PC-9 (cell line): ENCODE results near the gene TPCN2. TPM values are rescaled to one million over a fixed set of nuclear protein-coding genes. Genes with fewer than 3 reads are reported as not detected.
"Not testable (repeated sequence)": the region's sequence is repeated elsewhere in the genome, so short reads cannot be mapped to it uniquely, and the experiment has no call there.

Experiments used
- BruUV-seq: library from RNA; stranded (reverse); fragments of 400-500 nt; replicated peaks from 2 replicates; lab custom pipeline; 2021; lab: Mats Ljungman, UMichigan
- CTCF ChIA-PET: fragments of 300-600 bp; sonication (Branson Sonifier 250); formaldehyde crosslinking; loops from one replicate; lab custom pipeline; 2022; ENCODE audit warnings: antibody characterized with exemption; lab: Charles Lee
- POLR2A ChIA-PET: fragments of 300-600 bp; sonication (Branson Sonifier 250); formaldehyde crosslinking; loops from one replicate; lab custom pipeline; 2022; ENCODE audit warnings: antibody characterized with exemption; ENCODE audit not compliant: unreplicated experiment; lab: Charles Lee
- DNase-seq, 2 experiments: peaks; one replicate each; pipeline versions ENCODE4 v3.0.0 to v3.0.0-alpha.2; 2015 to 2022; ENCODE audit warnings: mixed read lengths in 1 of 2
- H2AFZ ChIP-seq: fragments of 200-600 bp; sonication (generic); 2 replicates; pipeline ENCODE4 v1.8.1; 2017; ENCODE audit warnings: antibody characterized with exemption
- H3F3A ChIP-seq: fragments of 200-600 bp; sonication (generic); 2 replicates; pipeline ENCODE4 v1.8.1; 2017; ENCODE audit warnings: antibody characterized with exemption, mild to moderate bottlenecking, low read depth; ENCODE audit not compliant: insufficient read depth
- H3K27ac ChIP-seq: fragments of 200-600 bp; sonication (generic); 2 replicates; pipeline ENCODE4 v1.6.1; 2016; ENCODE audit warnings: mixed run types
- H3K27me3 ChIP-seq: fragments of 200-600 bp; sonication (generic); 2 replicates; pipeline ENCODE4 v1.6.1; 2016; ENCODE audit warnings: low read depth, mixed run types; ENCODE audit not compliant: insufficient read depth
- H3K36me3 ChIP-seq: fragments of 200-600 bp; sonication (generic); 2 replicates; pipeline ENCODE4 v1.6.1; 2016; ENCODE audit warnings: low read depth, mixed run types
- H3K4me1 ChIP-seq: fragments of 200-600 bp; sonication (generic); replicated peaks from 2 replicates; pipeline ENCODE4 v1.6.1; 2016; ENCODE audit warnings: mixed run types; ENCODE audit not compliant: insufficient read depth
- H3K4me2 ChIP-seq: fragments of 200-600 bp; sonication (generic); 2 replicates; pipeline ENCODE4 v1.6.1; 2017; ENCODE audit warnings: mixed run types
- H3K4me3 ChIP-seq: fragments of 200-600 bp; sonication (generic); 2 replicates; pipeline ENCODE4 v1.6.1; 2016; ENCODE audit warnings: mixed run types
- H3K79me2 ChIP-seq: fragments of 200-600 bp; sonication (generic); 2 replicates; pipeline ENCODE4 v1.6.1; 2017; ENCODE audit warnings: low read depth, mixed run types
- H3K9me2 ChIP-seq: fragments of 200-600 bp; sonication (generic); 2 replicates; pipeline ENCODE4 v1.8.1; 2017; ENCODE audit warnings: mild to moderate bottlenecking; ENCODE audit not compliant: insufficient read depth
- H3K9me3 ChIP-seq: fragments of 200-600 bp; sonication (generic); 2 replicates; pipeline ENCODE4 v1.8.1; 2016; ENCODE audit warnings: low read depth; ENCODE audit not compliant: insufficient read depth
- H4K20me1 ChIP-seq: fragments of 200-600 bp; sonication (generic); 2 replicates; pipeline ENCODE4 v1.8.1; 2017; ENCODE audit not compliant: insufficient read depth
- CTCF ChIP-seq: fragments of 200-600 bp; sonication (generic); conservative IDR thresholded peaks from 2 replicates; pipeline ENCODE4 v1.6.1; 2017; ENCODE audit warnings: mixed run types, antibody characterized with exemption, mild to moderate bottlenecking, moderate library complexity
- EZH2 ChIP-seq: fragments of 200-600 bp; sonication (generic); IDR thresholded peaks from 2 replicates; pipeline ENCODE4 v1.8.0; 2017; ENCODE audit warnings: antibody characterized with exemption, low read depth
- intact Hi-C: fragments of 100-400 bp; cut with micrococcal nuclease; formaldehyde crosslinking; loops from one replicate; pipeline ENCODE4 v1.10.0; 2022; ENCODE audit not compliant: unreplicated experiment
- total RNA-seq: library from RNA; stranded (reverse); gene quantifications from 2 replicates; pipeline ENCODE4 v1.2.3, GENCODE V29; 2021

The TPCN2 gene
- total RNA-seq, 1 experiment from 2014 or later = 24.8 TPM

GRCh38 chr11:69136471-69136870, 87.7 kb downstream of the TPCN2 start:
- Histone ChIP-seq H3K4me2 (no peak overlapping the region), H3K4me3 (no peak overlapping the region), H3K27me3 (no peaks in the 10 kb centered on the region), H3K9me2 (no peaks in the 10 kb centered on the region), H3K27ac (peak overlapping the region; percentile 73; the same call in 1 of the 2 replicates), H3F3A (peaks cover 15% of the 10 kb centered on the region; the same call in 1 of the 2 replicates), H2AFZ (no peak overlapping the region), H3K36me3 (0 out of 2 replicates have a peak, but pooled peaks cover 6% of the 10 kb centered on the region), H3K4me1 (peaks cover 36% of the 10 kb centered on the region), H4K20me1 (no peaks in the 10 kb centered on the region), H3K79me2 (no peaks in the 10 kb centered on the region), H3K9me3 (peaks cover 16% of the 10 kb centered on the region)
- CTCF ChIA-PET = no interaction called here
- no peak for TF ChIP-seq EZH2
- TF ChIP-seq CTCF = no peak
- no TSS peak for BruUV-seq
- DNase-seq = no peak
- POLR2A ChIA-PET = no interaction called here
- intact Hi-C loops = no loop called here

GRCh38 chr11:69137151-69137844, 88.6 kb downstream of the TPCN2 start:
- H3K36me3 ChIP-seq = 0 out of 2 replicates have a peak, but pooled peaks cover 6% of the 10 kb centered on the region
- H2AFZ ChIP-seq = no peak overlapping the region
- H3K9me2 ChIP-seq = no peaks in the 10 kb centered on the region
- TSS peak; percentile 70 for BruUV-seq
- H3K27ac ChIP-seq = peak overlapping the region; percentile 73
- ChIA-PET POLR2A (interaction anchor here (0.8 kb wide), 1 partner anchor 22 kb away, joined by 3 read pairs; no protein-coding TSS in a partner anchor), CTCF (no interaction called here)
- peaks cover 15% of the 10 kb centered on the region; the same call in 1 of the 2 replicates for H3F3A ChIP-seq
- H3K27me3 ChIP-seq = no peaks in the 10 kb centered on the region
- peaks cover 16% of the 10 kb centered on the region for H3K9me3 ChIP-seq
- peaks cover 28% of the 10 kb centered on the region for H3K4me1 ChIP-seq
- no peaks in the 10 kb centered on the region for H3K79me2 ChIP-seq
- intact Hi-C loops = no loop called here
- DNase-seq = peak; percentile 55 to 77
- no peaks in the 10 kb centered on the region for H4K20me1 ChIP-seq
- TF ChIP-seq EZH2 = no peak
- TF ChIP-seq CTCF = no peak
- H3K4me3 ChIP-seq = no peak overlapping the region
- H3K4me2 ChIP-seq = peak overlapping the region; percentile 52

DNA sequence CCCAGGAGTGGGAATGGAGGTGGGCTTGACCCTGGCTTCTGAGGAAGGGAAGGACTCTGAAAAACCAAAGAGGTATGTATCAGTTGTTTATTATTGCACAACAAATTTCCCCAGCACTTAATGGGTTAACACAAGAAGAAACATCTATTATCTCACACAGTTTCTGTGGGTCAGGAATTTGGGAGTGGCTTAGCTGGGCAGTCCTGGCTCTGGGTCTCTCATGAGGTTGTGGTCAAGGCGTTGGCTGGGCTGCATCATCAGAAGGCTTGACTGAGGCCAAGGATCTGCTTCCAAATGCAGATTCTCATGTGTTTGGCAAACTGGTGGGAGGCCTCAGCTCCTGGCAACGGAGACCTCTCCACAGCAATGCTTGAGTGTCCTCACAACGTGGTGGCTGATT, 89.5 kb downstream of the TPCN2 start:
- peaks cover 14% of the 10 kb centered on the region for H3K9me3 ChIP-seq
- no peaks in the 10 kb centered on the region for H3K27me3 ChIP-seq
- no peak overlapping the region for H2AFZ ChIP-seq
- intact Hi-C loops = no loop called here
- peaks cover 28% of the 10 kb centered on the region for H3K4me1 ChIP-seq
- ChIA-PET POLR2A (interaction anchor here (0.7 kb wide), 1 partner anchor 142 kb away, joined by 5 read pairs; no protein-coding TSS in a partner anchor), CTCF (no interaction called here)
- 0 out of 2 replicates have a peak, but pooled peaks cover 3% of the 10 kb centered on the region for H3K36me3 ChIP-seq
- peak; percentile 64 to 91 for DNase-seq
- no peak overlapping the region for H3K4me3 ChIP-seq
- no peaks in the 10 kb centered on the region for H4K20me1 ChIP-seq
- peak overlapping the region; percentile 73 for H3K27ac ChIP-seq
- TF ChIP-seq CTCF = no peak
- TF ChIP-seq EZH2 = no peak
- peak overlapping the region; percentile 52 for H3K4me2 ChIP-seq
- no peaks in the 10 kb centered on the region for H3K79me2 ChIP-seq
- no peaks in the 10 kb centered on the region for H3K9me2 ChIP-seq
- BruUV-seq = no TSS peak
- H3F3A ChIP-seq = peaks cover 15% of the 10 kb centered on the region; the same call in 1 of the 2 replicates

DNA sequence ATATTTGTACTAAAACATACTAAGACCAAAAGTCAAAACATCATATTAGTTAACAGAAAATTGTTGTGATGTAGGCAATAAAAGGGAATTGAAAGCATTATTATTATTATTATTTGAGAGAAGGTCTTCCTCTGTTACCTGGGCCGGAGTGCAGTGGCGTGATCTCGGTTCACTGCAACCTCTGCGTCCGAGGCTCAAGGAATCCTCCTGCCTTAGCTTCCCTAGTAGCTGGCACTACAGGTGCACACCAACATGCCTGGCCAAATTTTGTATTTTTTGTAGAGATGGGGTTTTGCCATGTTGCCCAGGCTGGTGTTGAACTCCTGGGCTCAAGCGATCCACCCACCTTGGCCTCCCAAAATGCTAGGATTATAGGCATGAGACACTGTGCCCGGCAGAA, 91.4 kb downstream of the TPCN2 start:
- H4K20me1 ChIP-seq, H3K36me3 ChIP-seq, intact Hi-C loops, H2AFZ ChIP-seq, H3K4me2 ChIP-seq, H3K9me2 ChIP-seq, H3K9me3 ChIP-seq, H3K27me3 ChIP-seq, BruUV-seq, H3K79me2 ChIP-seq, H3K4me3 ChIP-seq, POLR2A ChIA-PET, DNase-seq, H3K27ac ChIP-seq: not testable (repeated sequence)
- Histone ChIP-seq H3F3A (peaks cover 19% of the 10 kb centered on the region; the same call in 1 of the 2 replicates), H3K4me1 (peaks cover 28% of the 10 kb centered on the region)
- CTCF ChIA-PET = interaction anchor here (1.3 kb wide), 1 partner anchor 9 kb away, joined by 5 read pairs; no protein-coding TSS in a partner anchor
